ENCODE data around the gene PRUNE1. TPM values are rescaled to one million over a fixed set of nuclear protein-coding genes. Genes with fewer than 3 reads are reported as not detected.

The PRUNE1 gene
- total RNA-seq, 1 donor from 2014 or later = 5.6 TPM

DNA sequence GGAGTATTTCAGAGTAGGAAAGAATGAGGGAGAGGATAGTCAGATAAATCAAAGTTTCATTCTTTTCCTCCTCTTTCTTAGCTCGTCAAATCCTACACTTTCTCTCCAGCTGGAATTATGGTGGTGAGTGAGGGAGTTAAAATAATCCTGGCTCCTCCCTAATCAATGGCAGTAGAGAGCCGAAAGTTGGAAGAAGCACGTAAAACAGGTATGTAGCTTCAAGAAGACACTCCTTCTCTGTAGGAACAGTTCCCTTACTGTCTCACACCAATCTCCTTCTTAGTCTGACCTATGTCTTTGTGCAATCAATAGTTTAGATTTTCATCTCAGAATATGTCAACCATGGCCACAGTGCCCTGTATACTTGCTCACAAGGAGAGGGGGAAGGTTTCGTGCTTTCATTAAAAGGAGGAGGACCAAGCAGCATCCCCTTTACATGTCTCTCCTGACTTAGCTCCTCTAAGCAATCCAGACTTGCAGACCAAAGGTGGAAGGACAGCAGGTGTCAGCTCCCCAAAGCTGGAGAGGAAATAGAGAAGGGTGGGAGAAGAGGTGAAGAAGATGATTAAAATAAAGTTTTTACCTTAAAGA, 2.4 kb upstream of the PRUNE1 start:
- no peak for DNase-seq (ENCODE audit: low read depth in 2 of 2)

DNA sequence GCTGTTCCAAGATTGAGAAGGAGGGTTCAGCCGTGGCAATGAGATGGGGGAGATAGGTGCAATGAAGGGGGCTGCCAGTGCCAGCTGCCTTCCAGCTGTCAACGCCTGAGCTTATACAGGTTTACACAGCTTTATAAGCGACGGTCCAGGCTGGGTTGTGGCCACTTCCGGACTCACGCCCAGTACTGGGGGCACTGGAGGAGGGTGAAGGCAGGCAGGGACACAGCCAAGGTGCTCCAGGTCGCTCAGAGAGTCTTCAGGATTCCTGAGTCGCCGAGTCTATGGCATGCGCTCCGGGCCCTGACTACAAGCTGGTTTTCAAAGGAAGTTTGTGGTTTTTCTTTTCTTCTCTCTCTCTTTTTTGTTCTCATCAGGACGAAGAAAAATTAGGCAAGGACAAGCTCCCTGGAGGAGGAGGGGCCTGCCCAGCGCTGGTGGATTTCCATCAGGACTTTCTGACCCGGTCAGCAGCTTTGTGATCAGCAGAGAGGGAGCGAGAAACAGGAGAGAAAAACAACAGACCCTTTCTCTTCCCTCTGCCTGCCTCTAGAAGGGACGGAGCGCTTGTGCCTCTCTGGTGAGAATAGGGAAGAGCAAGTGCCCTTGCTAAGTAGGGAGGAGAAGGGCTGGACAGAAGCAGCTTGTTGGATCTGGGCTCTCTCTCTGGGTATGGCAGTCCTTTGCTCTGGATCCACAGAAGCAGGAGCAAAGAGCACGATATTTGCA, 1.8 kb upstream of the PRUNE1 start, which contains the start of gene MINDY1:
Gene MINDY1, minus strand, starts transcription at position 576 of the 726 bp plus-strand sequence. CDS start 4,285 bp downstream, outside the sequence.
- DNase-seq (ENCODE audit: low read depth in 2 of 2) = peak; percentile 78 to 90

DNA sequence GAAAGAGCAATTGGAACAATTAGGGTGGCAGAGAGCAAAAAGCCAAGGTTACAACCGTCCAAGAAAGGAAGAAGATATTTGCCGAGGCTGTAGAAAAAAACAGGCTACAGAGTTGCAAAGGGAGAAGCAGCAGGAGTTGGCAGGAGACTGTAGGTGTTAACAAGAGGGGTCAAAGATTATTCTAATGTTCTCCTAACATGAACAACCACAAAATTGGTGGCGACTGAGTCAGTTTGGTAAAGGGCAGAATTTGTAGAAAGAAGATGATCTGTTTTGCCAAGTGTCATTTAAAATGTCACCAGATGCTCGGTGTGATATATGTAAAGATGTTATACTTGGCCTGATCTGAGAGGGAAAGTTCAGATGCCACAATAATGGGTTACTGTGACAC, 401 bp upstream of the PRUNE1 start:
- DNase-seq (ENCODE audit: low read depth in 2 of 2) = no peak

DNA sequence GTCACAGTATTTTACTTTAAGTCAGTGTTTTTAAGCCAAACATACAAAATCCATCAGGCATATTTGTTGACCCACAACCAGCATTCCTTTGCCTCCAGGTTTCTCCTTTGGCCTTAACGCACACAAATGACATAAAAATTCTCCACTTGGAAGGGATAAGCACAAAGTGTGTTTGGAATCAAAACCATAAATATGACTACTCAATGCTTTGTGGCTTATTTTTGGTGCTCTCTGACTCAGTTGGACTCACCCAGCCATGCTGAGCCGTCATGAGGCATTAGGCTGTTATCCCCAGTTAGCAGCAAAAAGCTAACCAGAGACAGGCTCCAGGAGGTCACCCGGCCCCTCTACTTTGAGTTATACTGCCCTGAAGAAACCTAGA, 948 bp downstream of the PRUNE1 start:
- DNase-seq (ENCODE audit: low read depth in 2 of 2) = no peak

DNA sequence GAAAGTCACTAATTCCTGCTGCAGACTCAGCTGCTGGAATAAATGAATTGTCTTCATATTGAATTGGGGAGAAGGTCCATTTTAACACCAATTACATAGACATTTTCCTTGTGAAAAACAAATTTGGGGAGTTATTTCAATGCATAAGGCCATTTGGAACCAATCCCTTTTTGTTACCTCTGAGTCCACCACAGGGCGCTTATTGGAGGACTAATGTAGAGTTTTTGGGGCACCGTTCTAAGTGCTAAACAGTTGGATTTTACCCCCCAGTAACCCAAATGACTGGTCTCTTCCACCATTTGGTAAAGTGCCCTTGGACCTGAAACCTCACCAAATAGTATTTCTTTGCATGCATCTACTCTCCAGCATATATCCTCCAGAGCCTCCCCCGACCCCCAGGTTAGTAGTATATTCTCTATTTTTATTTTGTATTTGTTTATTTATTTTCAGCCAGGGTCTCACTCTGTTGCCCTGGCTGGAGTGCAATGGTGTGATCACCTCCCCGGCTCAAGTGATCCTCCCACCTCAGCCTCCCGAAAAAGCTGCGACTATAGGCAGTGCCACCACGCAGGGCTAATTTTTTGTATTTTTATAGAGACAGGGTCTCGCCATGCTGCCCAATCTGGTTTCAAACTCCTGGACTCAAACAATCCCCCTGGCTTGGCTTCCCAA, 1.6 kb downstream of the PRUNE1 start:
- no peak for DNase-seq (ENCODE audit: low read depth in 2 of 2)

DNA sequence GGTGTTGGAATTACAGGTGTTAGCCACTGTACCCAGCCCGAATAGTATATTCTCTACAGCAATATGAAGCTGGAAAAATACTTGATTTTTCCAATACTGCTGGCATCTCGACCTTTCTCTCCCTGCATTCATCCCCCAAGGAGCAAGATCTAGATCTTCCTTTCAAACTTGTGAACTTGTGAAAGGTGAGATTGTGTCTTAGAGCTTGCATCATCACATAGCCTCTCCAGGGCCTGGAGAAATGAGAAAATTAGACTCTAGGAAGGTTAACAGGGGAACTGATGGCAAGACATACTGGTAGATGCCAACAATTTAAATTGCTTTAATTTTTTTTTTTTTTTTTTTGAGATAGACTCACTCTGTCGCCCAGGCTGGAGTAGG, 2.1 kb downstream of the PRUNE1 start:
- DNase-seq (ENCODE audit: low read depth in 2 of 2) = no peak

DNA sequence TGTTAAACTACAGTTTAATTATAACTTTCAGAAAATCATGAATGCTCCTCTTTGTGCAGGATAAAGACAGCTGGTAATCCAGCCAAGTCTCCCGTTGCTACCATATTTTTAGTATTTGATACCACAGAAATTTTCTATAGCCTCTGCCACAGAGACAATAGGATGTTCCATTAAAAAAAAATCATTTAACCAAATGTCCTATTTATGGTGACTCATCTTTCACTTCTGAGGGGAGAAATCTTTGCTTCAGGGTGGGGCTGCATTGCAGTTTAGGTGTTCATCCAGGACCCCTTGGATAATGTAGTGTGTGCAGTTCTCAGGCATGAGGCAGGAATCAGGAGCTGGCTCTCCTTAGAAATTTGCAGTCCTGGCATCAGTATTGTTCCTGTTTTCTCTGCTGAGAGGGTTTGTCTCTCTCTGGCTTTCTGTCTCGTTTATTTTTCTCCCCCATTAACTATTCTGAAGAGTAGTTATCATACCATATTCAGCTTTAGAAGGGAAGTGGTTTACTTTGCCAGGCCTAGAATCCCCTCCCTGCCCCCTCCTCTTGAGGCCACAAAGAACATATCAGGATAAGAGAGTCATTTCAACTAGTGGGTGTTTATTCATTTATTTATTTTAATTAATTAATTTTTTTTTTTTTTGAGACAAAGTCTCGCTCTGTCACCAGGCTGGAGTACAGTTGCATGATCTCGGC, 3.1 kb downstream of the PRUNE1 start:
- no peak for DNase-seq (ENCODE audit: low read depth in 2 of 2)

DNA sequence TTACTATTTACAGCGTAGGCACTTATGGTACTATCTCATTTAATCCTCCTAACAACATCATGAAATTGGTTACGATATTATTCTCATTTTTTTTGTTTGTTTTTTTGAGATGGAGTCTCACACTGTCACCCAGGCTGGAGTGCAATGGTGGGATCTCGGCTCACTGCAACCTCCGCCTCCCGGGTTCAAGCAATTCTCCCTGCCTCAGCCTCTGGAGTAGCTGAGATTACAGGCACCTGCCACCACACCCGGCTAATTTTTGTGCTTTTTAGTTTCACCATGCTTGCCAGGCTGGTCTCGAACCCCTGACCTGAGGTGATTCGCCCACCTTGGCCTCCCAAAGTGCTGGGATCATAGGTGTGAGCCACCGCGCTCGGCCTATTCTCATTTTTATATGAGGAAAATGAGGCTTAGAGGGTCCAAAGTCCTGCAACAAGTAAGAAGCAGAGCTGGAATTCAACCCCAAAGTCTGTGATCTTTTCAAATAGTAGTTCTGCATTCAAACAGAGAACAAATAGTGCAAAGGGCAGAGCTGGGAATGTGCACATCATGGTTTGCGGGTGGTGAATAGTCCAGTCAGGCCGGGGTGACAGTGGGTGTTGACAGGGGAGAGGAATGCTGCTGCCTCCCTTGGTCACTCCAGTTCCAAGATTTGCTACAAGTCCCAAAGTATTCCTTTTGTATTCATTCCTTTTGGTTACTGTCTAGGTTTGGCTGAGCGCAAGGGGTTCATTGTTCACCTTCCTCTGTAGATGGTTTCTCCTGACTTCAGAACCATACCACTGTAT, 4.6 kb downstream of the PRUNE1 start:
- no peak for DNase-seq (ENCODE audit: low read depth in 2 of 2)

DNA sequence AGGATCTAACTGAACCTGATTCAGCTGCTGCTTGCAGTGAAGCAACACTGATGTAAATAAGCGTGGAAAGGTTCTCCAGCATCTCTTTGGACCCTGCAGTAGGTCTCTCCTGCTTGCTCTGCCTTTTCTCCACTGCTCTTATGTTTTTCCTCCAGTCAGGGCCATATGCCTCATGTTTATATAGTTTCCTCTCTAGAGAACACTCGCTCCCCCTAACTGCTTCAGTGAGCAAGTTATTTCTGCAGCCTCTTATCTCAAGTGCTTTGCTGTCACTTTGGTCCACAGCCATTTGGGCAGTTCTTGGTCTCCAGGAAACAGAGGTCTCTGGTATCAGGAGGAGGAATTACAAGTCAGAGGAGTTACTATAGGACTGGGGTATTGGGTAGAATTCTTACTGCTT, 5.3 kb downstream of the PRUNE1 start:
- no peak for DNase-seq (ENCODE audit: low read depth in 2 of 2)

DNA sequence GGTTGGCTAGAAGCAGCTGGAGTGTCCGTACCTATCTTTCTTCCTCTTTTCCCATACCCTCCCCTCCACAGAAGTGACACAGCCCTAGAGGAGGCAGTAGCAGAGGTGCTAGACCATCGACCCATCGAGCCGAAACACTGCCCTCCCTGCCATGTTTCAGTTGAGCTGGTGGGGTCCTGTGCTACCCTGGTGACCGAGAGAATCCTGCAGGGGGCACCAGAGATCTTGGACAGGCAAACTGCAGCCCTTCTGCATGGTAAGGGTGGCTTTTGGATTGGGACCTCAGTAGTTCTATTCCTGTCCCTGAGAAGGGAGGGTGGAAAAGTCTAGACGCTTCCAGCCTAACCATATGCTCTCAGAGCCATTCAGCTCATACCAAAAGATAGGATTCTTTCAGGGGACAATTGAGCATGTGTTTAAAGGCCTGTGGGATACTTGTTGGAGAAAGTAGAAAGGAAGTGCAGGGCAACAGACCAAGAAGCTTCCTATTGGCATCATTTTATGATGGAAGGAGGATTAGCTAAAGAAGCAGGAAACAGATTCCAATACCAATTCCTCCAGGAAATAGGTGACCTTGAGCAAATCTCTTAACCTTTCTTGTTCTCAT, 16.4 kb downstream of the PRUNE1 start:
- DNase-seq (ENCODE audit: low read depth in 2 of 2) = peak; percentile 81 to 84

DNA sequence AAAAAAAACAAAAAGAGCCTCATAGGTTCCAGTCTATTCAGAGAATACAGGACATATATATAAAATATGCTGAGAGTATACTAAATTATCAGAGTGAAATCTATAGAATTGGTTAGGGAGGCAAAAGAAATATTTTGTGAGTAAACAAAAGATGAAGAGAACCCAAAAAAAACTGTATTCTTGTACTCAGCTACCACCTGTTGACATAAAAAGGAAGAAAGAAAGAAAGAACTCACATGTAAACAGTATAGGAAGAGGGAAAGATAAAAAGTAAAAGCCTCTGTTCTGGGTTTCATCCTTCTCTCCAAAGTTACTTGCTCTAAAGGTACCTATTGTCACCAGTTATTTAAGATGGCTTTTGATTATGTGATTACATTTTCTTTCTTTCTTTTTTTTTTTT, 18.2 kb downstream of the PRUNE1 start:
- DNase-seq (ENCODE audit: low read depth in 2 of 2) = no peak

DNA sequence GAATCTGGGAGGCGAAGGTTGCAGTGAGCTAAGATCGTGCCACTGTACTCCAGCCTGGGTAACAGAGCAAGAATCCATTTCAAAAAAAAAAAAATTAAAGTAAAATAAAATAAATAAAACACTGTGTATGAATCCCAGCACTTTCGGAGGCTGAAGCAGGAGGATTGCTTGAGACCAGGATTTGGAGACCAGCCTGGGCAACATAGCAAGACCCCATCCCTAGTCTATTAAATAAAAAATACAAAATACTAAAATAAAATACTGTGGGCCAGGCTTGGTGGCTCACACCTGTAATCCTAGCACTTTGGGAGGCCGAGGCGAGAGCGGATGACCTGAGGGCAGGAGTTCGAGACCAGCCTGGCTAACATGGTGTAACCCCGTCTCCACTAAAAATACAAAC, 23.9 kb downstream of the PRUNE1 start:
- no peak for DNase-seq (ENCODE audit: low read depth in 2 of 2)

DNA sequence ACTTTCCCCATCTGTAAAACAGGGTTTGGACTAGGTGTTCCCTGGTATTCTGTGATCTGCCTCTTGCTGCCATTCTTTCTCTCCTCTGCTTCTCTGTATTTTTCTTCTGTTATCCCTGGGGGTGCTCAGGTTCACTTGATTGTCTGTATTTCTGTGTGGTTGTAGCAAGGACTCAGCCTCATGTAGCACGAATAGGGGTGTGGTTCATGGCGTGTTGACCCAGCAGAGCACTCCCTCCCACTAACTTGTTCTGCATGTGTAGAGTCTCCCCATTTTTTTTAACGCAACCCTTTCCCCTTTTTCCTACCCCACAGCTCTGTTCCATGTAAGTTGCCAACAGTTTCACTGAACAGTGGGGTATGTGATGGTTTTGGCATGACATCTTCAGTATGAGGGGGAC, 26.9 kb downstream of the PRUNE1 start:
- DNase-seq (ENCODE audit: low read depth in 2 of 2) = no peak

DNA sequence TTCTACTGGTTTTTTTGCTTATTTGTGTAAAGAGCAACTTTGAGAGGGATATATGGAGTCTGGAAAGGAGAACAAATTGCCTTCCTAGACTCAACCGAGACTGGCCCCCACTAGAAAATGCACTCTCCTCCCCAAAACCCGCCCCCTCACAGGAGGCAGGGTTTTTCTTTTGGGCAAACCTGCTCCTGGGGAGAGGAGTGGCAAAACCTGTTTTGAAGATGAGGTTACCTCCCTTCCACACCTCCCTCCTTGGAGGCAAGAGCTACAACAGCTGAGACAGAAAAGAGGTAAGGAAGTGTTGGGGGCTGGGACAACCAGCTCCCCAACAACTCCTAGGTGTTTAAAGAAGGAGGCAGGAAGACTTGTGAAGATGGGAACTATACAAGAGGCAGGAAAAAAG, 28.1 kb downstream of the PRUNE1 start, which contains the start of gene BNIPL:
Gene BNIPL, plus strand, starts transcription at position 231 of the 400 bp plus-strand sequence. Its CDS starts 140 bp downstream, at position 371.
- DNase-seq (ENCODE audit: low read depth in 2 of 2) = no peak

DNA sequence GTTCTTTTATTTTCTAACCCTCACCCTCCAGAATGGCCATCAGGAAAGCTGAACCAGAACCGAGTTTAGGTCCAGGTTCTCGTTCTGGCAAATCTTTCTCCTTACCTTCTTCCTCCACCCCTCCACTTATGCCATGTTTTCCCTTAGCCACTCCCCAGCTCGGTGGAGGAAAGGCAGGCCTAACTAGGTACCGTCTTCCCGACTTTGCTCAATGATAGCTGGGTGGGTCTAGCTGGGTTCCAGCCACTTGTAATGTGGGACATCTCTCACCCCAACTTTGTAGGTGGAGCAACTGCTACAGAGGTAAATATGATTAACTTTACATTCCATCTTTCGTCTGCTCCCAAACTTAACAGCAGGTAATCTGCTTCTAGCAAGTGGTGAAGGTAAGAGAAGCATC, 28.8 kb downstream of the PRUNE1 start:
- no peak for DNase-seq (ENCODE audit: low read depth in 2 of 2)

DNA sequence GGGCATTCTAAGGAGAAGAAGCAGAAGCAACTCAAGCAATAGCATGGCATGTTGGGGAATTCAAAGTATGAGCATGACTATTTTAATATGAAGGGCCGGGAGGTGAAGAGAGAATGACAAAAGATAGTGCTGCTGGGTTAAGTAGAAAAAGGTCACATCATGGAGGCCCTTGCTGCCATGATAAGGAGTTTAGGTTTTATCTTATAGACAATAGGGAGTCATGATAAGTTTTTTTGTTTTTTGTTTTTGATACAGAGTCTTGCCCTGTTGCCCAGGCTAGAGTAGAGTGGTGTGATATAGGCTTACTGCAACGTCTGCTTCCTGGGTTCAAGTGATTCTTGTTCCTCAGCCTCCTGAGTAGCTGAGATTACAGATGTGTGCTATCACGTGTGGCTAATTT, 31.3 kb downstream of the PRUNE1 start:
- no peak for DNase-seq (ENCODE audit: low read depth in 2 of 2)

DNA sequence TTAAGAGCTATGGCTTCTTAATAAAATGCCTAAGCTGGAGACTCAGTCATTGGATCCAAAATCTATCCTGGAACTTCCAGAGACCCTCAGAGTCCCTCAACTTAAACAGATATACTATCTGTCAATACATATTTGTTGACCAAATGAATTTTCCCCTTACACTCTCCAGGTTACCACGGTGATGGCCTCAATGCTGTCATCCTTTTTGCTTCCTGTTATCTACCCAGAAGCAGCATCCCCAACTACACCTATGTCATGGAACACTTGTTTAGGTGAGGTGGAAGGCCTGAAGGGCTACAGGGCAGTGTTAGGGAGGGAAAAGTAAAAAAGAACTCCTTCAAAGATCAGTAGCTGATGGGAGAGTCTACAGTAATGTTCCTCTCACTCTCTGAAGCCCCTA, 34.9 kb downstream of the PRUNE1 start:
- DNase-seq (ENCODE audit: low read depth in 2 of 2) = no peak

DNA sequence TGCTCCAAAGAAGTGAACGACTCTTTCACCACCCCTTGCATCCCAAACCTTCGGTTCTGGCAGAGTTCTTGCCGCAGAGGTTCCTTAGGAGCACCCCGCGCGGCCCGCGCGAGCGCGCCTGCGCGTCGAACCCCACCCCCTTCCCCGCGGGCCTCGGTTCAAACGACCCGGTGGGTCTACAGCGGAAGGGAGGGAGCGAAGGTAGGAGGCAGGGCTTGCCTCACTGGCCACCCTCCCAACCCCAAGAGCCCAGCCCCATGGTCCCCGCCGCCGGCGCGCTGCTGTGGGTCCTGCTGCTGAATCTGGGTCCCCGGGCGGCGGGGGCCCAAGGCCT, 39.3 kb downstream of the PRUNE1 start, which contains the start of gene C1orf56:
Gene C1orf56, plus strand, starts transcription at position 161 of the 334 bp plus-strand sequence. Its CDS starts 97 bp downstream, at position 258.
- DNase-seq (ENCODE audit: low read depth in 2 of 2) = peak; percentile 51 to 52

DNA sequence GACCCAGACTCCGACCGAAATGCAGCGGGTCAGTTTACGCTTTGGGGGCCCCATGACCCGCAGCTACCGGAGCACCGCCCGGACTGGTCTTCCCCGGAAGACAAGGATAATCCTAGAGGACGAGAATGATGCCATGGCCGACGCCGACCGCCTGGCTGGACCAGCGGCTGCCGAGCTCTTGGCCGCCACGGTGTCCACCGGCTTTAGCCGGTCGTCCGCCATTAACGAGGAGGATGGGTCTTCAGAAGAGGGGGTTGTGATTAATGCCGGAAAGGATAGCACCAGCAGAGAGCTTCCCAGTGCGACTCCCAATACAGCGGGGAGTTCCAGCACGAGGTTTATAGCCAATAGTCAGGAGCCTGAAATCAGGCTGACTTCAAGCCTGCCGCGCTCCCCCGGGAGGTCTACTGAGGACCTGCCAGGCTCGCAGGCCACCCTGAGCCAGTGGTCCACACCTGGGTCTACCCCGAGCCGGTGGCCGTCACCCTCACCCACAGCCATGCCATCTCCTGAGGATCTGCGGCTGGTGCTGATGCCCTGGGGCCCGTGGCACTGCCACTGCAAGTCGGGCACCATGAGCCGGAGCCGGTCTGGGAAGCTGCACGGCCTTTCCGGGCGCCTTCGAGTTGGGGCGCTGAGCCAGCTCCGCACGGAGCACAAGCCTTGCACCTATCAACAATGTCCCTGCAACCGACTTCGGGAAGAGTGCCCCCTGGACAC, 39.8 kb downstream of the PRUNE1 start:
- peak; percentile 63 to 83 for DNase-seq (ENCODE audit: low read depth in 2 of 2)

DNA sequence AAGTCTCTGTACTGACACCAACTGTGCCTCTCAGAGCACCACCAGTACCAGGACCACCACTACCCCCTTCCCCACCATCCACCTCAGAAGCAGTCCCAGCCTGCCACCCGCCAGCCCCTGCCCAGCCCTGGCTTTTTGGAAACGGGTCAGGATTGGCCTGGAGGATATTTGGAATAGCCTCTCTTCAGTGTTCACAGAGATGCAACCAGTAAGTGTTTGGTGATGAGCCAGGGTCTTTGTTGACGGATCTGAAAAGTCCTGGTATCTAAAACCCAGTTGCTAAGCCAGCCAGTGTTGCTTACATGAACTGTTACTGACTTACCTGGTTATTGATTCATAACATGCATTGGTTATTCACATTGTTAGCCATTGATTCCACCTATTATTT, 40.4 kb downstream of the PRUNE1 start:
- no peak for DNase-seq (ENCODE audit: low read depth in 2 of 2)
